ENCODE results near the gene HGFAC. TPM values are rescaled to one million over a fixed set of nuclear protein-coding genes. Genes with fewer than 3 reads are reported as not detected.
A peak's percentile ranks its signal among the peaks of the same experiment; 100 is the strongest.

Gene HGFAC
- total and polyA plus RNA-seq, 2 of the 13 experiments (the other 11 are each of a cell fraction or from before 2014, with no cell fraction given) = 8.5 to 63.6 TPM

DNA sequence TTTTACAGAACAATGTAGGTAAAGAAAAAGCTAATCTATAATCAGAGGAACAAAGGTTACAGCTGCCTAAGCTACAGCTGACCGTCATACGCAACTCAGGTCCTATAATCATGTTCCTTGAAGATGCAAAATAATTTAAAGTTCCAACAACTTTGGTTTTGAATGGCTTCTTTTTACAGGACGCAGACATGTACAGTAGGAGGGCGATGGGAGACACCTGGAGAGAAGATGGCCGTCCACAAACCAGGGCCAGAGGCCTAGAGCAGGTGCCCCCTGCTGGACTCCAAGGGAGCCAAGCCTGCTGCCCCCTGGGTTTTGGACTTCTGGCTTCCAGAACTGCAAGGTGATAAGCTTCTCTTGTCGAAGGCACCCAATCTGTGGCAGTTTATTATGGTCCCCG lies 10.6 kb downstream of the HGFAC start:
- peak overlapping the region; percentile 35 for H3K9ac ChIP-seq (ENCODE audit: insufficient read depth, low read depth, low read length)
- WGBS (ENCODE audit: low lambda C conversion rate) = 5% methylated on average over 5 of the region's 7 CpGs
- peak overlapping the region; percentile 82 for H2AFZ ChIP-seq (ENCODE audit: low read length)
- in situ Hi-C loops (cut with HindIII; ENCODE audit: extremely low pct_ligation_motif_present, low pct_unique_long_range_greater_than_20kb) (no loop called here), intact Hi-C loops (cut with micrococcal nuclease; ENCODE audit: unreplicated experiment) (loop anchor here (1.0 kb wide), 1 partner anchor 346 kb away; no protein-coding TSS in a partner anchor)
- H4K20me1 ChIP-seq (ENCODE audit: insufficient read depth, low read length) = no peaks in the 10 kb centered on the region
- peak overlapping the region; percentile 7 to 34 (median 30); a peak in 3 of 6 replicates for H3K4me3 ChIP-seq (replicated peaks in 1 of 3; ENCODE audit: insufficient read depth in 1 of 3, low read depth in 2 of 3, low read length in 3 of 3)
- BruUV-seq (replicated peaks) = no TSS peak
- H3K36me3 ChIP-seq (replicated peaks in 1 of 2; ENCODE audit: control insufficient read depth in 1 of 2, insufficient read depth in 2 of 2, low read length in 2 of 2) = no peaks in the 10 kb centered on the region
- peak; percentile 74 for DNase-seq (ENCODE audit: low spot score)
- ATAC-seq = peak; percentile 94
- peak overlapping the region; percentile 75 for H3K4me2 ChIP-seq (ENCODE audit: low read depth, low read length)
- FAIRE-seq = peak; percentile 85
- no peaks in the 10 kb centered on the region for H3K79me2 ChIP-seq (ENCODE audit: insufficient read depth, low read length)
- no peaks in the 10 kb centered on the region for H3K9me3 ChIP-seq (ENCODE audit: low read length)
- peaks cover 0 to 2% of the 10 kb centered on the region in 2 experiments; a peak in 1 of 5 replicates for H3K27me3 ChIP-seq (ENCODE audit: control insufficient read depth in 1 of 2, insufficient read depth in 2 of 2, low read length in 2 of 2)
- peaks cover 27% of the 10 kb centered on the region for H3K4me1 ChIP-seq (ENCODE audit: insufficient read depth, low read length)
- CTCF ChIA-PET (ENCODE audit: low intra/inter-chr PET ratio, low total read pairs) = interaction anchor here (1.1 to 1.6 kb wide), 3 partner anchors 9 to 106 kb away, joined by 3 to 9 read pairs (median 3); no protein-coding TSS in a partner anchor
- POLR2A ChIA-PET = interaction anchor here (0.6 to 1.8 kb wide), 4 partner anchors 10 to 491 kb away, joined by 3 to 6 read pairs (median 3); partner anchors contain the start of gene HGFAC
- no peak overlapping the region for H3K27ac ChIP-seq (ENCODE audit: extremely low read length, insufficient read depth, low read length)
- TF ChIP-seq, protein P1, sequence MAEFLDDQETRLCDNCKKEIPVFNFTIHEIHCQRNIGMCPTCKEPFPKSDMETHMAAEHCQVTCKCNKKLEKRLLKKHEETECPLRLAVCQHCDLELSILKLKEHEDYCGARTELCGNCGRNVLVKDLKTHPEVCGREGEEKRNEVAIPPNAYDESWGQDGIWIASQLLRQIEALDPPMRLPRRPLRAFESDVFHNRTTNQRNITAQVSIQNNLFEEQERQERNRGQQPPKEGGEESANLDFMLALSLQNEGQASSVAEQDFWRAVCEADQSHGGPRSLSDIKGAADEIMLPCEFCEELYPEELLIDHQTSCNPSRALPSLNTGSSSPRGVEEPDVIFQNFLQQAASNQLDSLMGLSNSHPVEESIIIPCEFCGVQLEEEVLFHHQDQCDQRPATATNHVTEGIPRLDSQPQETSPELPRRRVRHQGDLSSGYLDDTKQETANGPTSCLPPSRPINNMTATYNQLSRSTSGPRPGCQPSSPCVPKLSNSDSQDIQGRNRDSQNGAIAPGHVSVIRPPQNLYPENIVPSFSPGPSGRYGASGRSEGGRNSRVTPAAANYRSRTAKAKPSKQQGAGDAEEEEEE (CRISPR knock-in tag; IDR thresholded peaks at IDR 0.05; ENCODE audit: borderline replicate concordance) = no peak
- TF ChIP-seq, protein P2, sequence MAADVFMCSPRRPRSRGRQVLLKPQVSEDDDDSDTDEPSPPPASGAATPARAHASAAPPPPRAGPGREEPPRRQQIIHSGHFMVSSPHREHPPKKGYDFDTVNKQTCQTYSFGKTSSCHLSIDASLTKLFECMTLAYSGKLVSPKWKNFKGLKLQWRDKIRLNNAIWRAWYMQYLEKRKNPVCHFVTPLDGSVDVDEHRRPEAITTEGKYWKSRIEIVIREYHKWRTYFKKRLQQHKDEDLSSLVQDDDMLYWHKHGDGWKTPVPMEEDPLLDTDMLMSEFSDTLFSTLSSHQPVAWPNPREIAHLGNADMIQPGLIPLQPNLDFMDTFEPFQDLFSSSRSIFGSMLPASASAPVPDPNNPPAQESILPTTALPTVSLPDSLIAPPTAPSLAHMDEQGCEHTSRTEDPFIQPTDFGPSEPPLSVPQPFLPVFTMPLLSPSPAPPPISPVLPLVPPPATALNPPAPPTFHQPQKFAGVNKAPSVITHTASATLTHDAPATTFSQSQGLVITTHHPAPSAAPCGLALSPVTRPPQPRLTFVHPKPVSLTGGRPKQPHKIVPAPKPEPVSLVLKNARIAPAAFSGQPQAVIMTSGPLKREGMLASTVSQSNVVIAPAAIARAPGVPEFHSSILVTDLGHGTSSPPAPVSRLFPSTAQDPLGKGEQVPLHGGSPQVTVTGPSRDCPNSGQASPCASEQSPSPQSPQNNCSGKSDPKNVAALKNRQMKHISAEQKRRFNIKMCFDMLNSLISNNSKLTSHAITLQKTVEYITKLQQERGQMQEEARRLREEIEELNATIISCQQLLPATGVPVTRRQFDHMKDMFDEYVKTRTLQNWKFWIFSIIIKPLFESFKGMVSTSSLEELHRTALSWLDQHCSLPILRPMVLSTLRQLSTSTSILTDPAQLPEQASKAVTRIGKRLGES (CRISPR knock-in tag; IDR thresholded peaks at IDR 0.05; ENCODE audit: borderline replicate concordance) = no peak
- TF ChIP-seq ZEB1 (IDR thresholded peaks at IDR 0.05; ENCODE audit: insufficient replicate concordance, low read depth) (peak; percentile 24), KAT8 (CRISPR knock-in tag; IDR thresholded peaks at IDR 0.05) (peak; percentile 71), ZNF501 (CRISPR knock-in tag; IDR thresholded peaks at IDR 0.05) (0 out of 2 replicates have a peak, but pooled peaks have one; percentile 26)
- TF ChIP-seq, protein P3, sequence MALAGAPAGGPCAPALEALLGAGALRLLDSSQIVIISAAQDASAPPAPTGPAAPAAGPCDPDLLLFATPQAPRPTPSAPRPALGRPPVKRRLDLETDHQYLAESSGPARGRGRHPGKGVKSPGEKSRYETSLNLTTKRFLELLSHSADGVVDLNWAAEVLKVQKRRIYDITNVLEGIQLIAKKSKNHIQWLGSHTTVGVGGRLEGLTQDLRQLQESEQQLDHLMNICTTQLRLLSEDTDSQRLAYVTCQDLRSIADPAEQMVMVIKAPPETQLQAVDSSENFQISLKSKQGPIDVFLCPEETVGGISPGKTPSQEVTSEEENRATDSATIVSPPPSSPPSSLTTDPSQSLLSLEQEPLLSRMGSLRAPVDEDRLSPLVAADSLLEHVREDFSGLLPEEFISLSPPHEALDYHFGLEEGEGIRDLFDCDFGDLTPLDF (CRISPR knock-in tag; IDR thresholded peaks at IDR 0.05) = no peak
- TF ChIP-seq, protein P4, sequence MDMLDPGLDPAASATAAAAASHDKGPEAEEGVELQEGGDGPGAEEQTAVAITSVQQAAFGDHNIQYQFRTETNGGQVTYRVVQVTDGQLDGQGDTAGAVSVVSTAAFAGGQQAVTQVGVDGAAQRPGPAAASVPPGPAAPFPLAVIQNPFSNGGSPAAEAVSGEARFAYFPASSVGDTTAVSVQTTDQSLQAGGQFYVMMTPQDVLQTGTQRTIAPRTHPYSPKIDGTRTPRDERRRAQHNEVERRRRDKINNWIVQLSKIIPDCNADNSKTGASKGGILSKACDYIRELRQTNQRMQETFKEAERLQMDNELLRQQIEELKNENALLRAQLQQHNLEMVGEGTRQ (IDR thresholded peaks at IDR 0.05; ENCODE audit: low read depth, low read length) = no peak
- TF ChIP-seq, protein P4 (CRISPR knock-in tag; IDR thresholded peaks at IDR 0.05; ENCODE audit: borderline replicate concordance) = no peak
- TF ChIP-seq, protein P5, sequence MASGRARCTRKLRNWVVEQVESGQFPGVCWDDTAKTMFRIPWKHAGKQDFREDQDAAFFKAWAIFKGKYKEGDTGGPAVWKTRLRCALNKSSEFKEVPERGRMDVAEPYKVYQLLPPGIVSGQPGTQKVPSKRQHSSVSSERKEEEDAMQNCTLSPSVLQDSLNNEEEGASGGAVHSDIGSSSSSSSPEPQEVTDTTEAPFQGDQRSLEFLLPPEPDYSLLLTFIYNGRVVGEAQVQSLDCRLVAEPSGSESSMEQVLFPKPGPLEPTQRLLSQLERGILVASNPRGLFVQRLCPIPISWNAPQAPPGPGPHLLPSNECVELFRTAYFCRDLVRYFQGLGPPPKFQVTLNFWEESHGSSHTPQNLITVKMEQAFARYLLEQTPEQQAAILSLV (CRISPR knock-in tag; IDR thresholded peaks at IDR 0.05; ENCODE audit: borderline replicate concordance) = no peak

Measured in HepG2 (cell line).